Bone marrow (tissue), 2 donors: ENCODE measurements around the gene GNAZ.

Experiments used
- DNase-seq, 2 donors: peaks; one replicate each; lab custom pipeline; 2025; lab: John Stamatoyannopoulos, UW

GNAZ gene

GRCh38 chr22:23119494-23120414, 49.4 kb downstream of the GNAZ start:
- no peak for DNase-seq

DNA sequence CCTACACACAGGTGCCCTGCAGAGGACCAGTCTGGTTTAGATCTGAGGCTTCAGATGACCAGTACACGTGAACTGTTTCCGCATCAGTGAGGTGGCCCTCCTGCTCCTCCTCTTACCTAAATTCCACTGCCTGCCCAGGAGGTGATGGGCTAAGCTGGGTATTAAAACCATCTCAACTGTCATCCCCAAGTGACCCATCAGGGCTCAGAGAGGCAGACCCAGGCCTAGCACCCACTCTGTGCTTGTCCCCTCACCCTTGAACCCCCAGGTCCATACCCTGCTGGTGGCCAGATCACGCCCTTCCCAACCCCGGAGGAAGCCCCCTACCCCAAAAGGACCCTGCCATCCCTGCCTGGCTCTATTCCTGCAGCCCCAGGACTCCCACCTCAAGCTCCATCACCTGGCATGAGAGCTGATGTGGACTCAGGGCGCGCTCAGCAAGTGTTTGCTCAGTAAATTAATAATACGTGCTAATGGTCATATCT, 50.1 kb downstream of the GNAZ start:
- DNase-seq = no peak

DNA sequence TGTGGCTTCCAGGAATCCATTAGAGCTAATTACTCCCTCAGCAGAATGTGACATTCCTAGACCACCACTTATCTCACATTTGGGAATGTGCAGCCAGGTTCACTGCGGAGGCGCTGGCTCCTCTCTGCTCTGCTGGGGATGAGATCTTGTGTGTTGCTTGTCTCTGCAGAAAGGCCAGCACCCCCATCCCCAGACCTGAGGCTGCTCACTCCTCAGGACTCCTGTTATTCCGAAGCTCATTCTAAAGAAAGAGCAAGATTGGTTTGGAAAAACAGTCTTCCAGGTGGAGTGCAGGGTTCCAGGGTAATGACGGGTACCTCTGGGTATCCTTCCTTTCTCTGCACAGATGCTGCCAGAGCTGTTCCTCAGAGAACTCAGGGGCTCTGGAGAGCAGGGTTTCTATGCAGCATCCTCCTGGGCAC, 50.7 kb downstream of the GNAZ start:
- DNase-seq = no peak

DNA sequence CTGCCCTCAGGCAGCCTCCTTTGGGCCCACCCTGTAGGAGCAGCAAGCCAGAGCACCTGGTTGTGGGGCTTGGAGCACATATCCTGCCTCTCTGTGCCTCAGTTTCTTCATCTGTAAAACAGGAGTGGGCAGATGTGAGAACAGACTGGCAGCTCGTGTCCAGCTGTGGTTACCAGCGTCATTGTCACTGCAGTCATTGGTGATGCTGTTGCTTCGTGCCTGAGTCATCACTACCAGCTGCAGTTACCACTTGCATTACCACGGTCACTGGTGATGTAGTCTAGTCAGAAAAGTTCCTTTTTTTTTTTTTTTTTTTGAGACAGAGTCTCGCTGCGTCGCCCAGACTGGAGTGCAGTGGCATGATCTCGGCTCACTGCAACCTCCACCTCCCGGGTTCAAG, 51.1 kb downstream of the GNAZ start:
- no peak for DNase-seq

DNA sequence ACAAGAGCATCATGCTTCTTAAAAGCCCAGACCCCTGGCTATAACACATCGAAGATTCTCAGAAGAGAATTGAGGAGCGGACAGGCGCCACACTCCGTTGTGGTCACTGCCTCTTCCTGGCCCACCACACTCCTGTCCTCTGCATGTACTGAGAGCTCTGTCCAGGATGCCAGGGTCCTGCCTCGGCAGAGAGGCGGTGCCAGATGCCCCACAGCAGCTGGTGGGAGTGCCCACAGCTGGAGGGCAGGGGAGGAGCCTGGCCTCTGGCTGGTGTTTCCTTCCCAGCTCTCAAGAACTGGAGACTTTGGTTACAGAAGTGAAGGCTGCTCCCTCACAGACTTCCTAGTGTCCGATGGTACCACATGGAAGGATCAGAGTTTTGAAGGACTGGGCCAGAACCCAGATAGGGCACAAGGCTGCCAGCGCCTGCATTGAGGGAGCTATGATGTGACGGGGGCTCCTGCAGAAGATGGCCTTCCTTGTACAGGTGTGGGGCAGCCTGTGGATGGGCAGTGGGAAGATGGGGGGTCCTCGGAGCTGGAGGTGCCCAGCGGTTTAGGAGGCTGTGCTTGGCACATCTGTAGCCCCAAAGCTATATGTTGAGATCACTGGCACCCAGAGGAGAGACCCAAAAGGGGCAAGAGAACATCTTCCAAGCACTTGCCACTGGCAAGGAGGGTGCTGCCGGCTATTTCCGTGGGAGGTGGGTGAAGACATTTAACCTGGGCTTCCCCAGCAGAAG, 52.1 kb downstream of the GNAZ start:
- DNase-seq = no peak

- no peak for DNase-seq
These were observed 52.9 kb downstream of the GNAZ start for GRCh38 chr22:23122992-23123803.

DNA sequence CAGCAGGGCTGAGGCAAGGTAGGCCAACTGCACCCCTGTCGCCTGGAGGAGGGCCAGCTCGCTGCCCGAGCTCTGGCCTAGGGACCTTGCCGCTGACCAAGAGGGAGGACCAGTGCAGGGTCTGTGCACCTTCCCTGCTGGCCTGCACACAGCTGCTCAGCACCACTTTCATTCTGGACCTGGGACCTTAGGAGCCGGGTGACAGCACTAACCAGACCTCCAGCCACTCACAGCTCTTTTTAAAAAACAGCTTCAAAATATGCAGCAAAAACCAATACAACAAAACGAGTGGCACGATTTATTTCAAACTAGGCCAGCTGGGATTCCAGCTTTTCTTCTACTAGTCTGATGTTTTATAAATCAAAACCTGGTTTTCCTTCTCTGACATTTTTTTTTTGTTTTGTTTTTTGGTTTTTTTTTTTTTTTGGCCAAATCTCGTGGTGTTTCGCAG, 53.5 kb downstream of the GNAZ start:
- no peak for DNase-seq

- DNase-seq = no peak
These were observed 54.5 kb downstream of the GNAZ start for GRCh38 chr22:23124611-23125511.

DNA sequence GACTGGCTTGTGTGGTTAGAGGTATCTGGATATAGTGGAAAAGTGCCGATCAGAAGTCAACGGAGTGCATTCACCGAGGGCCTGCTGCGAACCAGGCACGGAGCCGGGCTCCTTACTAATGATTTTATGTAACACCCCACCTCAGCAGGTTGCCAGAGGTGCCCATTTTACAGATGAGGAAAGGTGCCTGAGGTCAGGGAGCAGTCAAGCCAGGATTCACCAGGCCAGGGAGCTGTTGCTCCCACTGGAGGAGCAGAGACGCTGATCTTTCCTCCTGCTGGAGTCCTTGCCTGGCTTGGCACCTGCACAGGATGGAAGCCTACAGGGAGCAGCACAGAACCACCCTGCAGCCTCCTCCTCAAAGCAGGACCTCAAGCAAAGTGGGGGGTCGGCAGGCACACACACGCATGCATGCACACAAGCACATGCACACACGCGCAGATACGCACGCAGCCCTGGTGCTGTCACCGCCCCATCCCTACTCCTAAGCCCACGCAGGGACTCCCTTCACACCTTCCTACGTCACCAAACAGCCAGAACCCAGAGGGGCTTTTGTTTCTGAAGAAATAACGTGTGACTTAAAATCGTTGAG, 55.3 kb downstream of the GNAZ start:
- no peak for DNase-seq

- no peak for DNase-seq
These were observed 56.1 kb downstream of the GNAZ start for GRCh38 chr22:23126165-23127054.

DNA sequence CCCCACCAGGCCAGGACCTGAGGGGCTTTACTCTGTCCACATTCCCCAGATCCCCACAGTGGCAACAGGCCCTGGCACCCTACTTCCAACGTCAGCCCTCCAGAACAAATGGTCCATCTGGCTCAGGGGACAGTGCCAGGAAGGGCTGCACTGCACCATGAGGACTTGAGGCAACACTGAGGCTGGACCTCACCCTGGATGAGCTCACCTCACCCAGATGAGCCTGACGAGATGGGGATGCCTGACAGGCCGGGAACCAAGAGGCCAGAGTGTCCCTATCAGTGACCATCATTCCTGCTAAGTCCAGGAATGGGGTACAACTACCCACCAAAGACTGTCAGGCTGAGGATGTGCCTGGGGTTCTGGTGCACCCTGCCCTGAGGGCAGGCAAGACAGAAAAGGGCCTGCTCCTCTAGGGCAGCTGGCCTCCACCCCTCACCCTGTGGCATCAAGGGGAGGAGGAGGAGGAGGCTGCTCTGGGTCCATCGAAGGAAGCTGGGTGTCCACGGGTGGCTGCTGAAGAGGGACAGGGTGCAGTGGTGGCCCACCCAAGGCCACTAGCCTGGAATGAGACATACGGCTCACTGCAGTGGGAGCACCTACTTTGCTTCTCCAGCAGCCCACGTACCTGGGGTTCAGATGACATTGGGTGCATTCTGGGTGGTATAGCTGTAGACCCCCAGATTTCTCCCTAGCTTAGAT, 56.9 kb downstream of the GNAZ start:
- DNase-seq = no peak

DNA sequence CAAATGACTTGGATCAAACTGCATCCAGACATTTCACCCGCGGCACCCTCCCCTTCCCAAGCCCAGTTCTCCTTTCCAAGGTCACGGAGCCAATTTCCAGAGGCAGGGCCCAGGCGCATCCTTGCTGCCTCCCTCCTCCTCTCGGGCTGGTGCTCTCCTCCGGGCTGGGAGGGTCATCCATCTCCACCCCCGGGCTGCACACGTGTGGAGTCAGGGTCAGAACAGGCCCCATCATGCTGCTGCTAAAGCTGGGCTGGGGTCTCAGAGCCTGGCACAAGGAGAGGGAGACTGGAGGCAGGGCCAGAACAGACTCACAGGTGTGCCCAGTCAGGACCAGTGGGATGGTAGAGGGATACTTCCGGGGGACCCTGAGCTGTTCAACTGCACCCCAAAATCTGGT, 57.5 kb downstream of the GNAZ start:
- no peak for DNase-seq

DNA sequence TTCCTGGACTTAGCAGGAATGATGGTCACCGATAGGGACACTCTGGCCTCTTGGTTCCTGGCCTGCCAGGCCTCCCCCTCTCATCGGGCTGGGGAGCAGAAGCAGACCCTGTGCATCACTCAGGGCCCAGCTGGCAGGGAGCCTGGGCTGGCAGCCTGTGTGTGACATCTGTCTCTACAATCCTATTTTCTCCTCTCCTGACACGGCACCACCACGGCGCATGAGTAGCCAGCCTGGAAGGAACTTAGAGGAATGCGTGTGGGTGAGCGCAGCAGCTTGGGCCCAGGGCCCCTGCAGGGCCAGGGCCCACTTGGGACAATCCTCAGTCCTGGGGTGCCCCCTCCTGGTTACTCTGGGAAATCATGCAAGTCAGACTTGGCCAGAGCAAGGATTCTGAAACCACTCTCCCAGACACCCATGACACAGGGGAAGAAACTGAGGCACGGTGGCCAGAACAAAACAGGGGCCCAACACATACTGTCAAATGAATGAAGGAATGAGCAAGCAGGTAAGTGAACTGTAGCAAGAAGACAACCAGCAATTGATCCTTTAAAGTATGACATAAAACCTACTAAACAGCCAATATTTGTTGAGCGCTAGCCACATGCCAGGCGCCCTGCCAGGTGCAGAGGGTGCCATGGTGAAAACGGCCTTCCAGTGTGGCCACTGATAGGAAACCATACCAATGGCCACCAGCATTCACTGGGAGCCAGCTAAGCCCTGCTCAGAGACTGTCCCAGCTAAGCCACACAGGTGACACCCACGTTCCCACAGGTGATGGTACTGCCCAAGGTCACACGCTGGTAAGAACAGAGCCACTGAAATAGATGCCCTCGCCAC, 58.2 kb downstream of the GNAZ start:
- DNase-seq = peak; percentile 26 to 36

DNA sequence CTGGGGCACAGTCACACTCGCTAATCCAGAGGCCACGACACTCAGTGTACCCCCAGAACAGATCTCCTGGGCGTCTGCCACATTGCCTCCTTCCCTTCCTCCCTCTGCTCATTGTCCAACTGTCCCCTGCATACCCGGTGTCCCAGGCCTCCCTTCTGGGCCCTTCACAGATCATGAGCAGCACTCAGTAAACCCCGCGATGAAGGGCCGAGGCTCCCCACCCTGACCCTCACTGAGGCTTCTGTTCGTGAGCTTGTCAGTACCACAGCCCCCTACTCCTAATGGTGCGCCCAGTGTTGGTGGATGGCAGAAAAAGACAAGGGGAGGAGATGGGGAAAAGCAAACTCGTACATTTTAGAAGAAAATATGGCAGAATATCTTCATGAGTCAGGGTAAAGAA, 58.8 kb downstream of the GNAZ start:
- DNase-seq = no peak

DNA sequence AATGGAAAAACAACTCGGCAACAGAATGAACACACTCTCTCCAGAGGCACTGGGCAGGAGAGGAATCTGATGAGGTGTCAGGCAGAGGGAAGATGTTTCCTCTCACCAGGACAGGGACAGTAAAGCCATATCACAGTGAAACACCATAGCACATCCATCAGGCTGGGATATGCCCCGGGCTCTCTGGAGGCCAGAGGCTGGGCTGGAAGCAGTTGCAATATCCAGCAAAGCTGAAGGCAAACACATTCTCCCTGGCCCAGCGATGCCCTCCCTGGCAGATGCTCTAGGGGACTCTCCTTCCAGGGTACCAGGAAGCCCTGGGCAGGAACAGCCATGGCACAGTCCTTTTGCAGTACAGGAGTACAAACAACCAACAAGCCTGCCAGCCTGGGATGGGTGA, 60.4 kb downstream of the GNAZ start:
- no peak for DNase-seq

DNA sequence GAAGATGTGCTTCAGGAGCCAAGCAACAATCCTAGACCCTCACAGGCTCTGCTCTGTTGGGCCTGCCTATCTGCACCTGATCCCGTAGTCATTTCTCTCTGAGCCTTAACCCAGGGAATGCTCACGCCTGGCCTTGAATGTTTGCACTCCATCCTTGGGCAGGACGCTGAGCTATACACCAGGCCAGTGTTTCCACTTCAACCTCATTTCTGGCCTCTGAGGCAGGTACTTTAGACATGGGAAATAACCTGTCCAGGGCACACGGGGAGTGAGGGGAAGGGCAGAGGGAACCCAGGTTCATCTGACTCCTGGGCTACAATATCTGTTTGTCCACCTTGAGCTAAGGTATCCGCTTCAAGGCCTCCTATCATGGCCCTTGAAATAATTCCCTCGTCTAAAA, 61.6 kb downstream of the GNAZ start:
- no peak for DNase-seq

- no peak for DNase-seq
These were observed 62.2 kb downstream of the GNAZ start for GRCh38 chr22:23132376-23133091.
